NCI-H2227 (cell line): ENCODE results near the gene KRTAP1-4.
"Not testable (repeated sequence)": the region's sequence is repeated elsewhere in the genome, so short reads cannot be mapped to it uniquely, and the experiment has no call there.

Experiments
- DNase-seq: peaks from one replicate; lab custom pipeline; 2025; ENCODE audit not compliant: unreplicated experiment; lab: John Stamatoyannopoulos, UW

The KRTAP1-4 gene

GRCh38 chr17:41008811-41009210, 21.2 kb downstream of the KRTAP1-4 start, which contains the start of gene KRTAP3-1:
Gene KRTAP3-1, minus strand, starts transcription at chr17:41009128. Its CDS starts 54 bp downstream, at chr17:41009074.
- DNase-seq: no peak

DNA sequence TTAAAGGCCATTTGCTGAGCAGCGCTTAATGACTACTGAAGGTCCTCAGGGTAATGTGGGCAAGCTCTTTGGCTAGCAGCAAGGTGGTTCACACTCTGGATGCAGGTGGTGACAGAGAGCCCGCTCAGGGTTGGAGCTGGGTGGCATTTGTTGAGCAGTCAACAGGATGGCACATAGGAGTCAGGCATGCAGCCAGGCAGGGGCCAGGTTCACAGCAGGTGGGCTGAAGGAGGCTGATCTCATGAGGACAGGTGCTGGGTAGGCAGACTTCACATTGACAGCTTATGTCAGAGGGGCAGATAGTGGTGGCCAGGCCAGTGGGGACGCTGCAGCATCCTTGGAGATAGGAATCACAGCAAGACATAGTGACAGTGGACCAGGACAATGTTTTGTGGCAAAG, 25.6 kb downstream of the KRTAP1-4 start:
- no peak for DNase-seq

- DNase-seq: no peak
Measured at GRCh38 chr17:41003926-41004325, 26.1 kb downstream of the KRTAP1-4 start.

GRCh38 chr17:41002814-41003213, 27.2 kb downstream of the KRTAP1-4 start:
- no peak for DNase-seq

DNA sequence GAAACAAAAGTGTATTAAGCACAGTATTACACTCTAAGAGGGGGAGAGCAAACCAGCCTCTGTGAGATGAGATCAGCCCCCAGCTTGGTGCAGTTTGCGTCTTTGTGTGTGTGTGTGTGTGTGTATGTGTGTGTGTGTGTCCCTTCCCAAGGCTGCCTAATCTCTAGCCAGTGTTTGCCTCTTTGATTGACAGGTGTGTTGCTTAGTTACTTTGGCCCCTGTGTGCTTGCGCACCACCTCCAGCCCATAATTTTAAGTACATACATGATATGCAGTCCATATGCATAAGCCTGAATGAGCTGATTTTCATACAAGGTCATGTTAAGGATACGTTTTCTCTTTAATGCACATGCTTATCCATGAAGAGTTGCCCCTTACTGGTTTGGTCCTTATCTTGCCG, 28.2 kb downstream of the KRTAP1-4 start:
- no peak for DNase-seq

- not testable (repeated sequence) for DNase-seq
Measured at GRCh38 chr17:40999563-40999962, 30.4 kb downstream of the KRTAP1-4 start, which contains the start of gene KRTAP3-2. Gene KRTAP3-2, minus strand, starts transcription at chr17:40999906. Its CDS starts 53 bp downstream, at chr17:40999853.

DNA sequence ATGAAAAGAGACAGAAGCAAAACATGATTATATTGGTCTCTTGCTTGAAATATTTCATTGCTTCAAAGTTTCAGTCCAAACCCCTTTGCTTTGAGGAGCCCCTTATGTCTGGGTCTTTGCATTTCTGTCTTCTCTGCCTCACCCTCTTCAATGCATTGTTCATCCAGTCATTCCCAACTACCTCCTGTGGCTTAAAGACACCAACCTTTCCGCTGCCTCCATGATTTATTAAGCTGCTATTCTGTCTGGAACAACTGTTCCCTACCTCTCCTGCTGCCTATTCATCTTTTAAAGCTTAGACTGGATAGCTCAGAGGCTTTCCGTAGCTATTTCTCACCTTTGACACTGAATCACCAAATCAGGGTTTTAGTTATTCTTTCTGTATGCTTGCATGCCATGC, 32.6 kb downstream of the KRTAP1-4 start:
- DNase-seq: peak; percentile 35

- DNase-seq: no peak
Measured at GRCh38 chr17:40996829-40997228, 33.2 kb downstream of the KRTAP1-4 start.

DNA sequence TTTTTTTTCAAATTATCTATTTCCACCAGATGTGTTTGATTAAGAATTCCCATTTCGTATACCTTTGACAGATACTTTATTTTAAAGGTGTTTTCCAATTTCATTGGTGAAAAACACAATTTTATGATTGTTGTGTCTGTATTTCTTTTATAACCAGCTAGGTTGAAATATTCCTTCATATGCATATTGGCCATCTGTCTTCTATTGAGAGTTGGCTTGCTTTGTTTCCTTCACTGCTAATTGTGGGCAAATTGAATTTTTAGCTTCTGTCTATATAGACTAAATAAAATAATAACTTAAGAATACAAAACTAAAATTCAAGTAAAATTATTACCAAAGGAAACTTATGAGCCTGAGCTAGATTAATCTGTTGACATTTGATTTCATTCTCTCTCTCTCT, 34.9 kb downstream of the KRTAP1-4 start:
- no peak for DNase-seq

GRCh38 chr17:40993839-40994238, 36.2 kb downstream of the KRTAP1-4 start, which contains the start of gene KRTAP3-3:
Gene KRTAP3-3, minus strand, starts transcription at chr17:40994164. Its CDS starts 67 bp downstream, at chr17:40994097.
- DNase-seq: no peak

DNA sequence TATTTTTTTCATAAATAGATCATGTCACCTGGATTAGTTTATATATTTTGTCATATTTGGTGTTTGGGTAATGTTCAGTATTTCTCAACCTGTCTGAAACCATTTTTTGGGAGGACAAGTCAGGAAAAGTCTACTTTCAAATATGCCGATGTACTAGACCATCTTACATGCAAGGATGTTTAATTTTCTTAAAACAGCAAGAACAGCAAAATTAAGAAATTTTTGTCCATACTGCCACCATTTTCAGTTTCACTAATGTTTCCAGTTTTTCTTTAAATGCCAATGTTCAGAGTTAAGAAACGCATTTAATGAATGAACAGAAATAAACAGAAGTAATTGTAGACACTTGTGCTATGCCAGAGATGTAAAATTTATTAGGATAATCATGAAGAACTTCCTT, 36.9 kb downstream of the KRTAP1-4 start:
- DNase-seq: no peak

GRCh38 chr17:40992666-40993065, 37.3 kb downstream of the KRTAP1-4 start:
- DNase-seq: no peak

DNA sequence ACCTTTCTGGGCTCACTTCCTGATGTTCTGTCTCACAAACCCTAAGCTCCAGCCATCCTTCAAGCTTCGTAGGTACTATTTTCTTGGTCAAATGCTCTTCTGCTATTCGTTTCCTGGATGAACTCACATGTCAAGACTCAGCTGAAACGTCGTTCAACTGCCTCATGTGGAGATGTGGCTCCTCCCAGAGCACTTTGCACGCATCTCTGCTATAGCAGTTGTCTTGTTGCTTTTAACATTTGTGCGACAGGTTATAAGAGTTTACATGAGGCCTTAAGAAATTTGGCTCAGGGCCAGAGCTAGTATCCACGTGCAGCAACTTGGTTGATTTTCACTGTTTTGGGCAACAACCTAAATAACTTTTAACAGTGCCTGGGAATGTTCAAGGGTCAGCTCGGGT, 43.1 kb downstream of the KRTAP1-4 start:
- DNase-seq: no peak

DNA sequence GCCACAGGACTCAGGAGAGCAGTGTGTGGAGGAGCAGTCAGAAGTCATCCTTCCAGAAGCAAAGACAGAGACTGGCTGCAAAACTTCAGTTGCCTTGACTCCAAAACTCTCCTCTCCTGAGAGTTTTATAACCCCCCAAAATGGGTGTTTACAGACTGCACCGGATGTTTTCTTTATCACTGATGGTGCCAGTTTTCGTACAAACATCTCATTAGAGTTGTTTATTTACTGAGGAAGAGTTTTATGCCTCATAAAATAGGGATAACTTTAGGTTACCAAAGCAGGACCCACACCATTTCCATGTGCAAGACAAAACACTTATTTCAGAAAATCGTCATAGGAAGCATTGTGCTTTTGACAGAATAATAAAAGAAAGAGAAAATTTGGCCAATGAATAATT, 45.8 kb downstream of the KRTAP1-4 start, which contains the start of gene KRT40:
Gene KRT40 (minus strand): TSS at position 101 of the 400 bp plus-strand sequence. CDS start 53 bp downstream, at position 48.
- DNase-seq: no peak

GRCh38 chr17:40981115-40981514, 48.9 kb downstream of the KRTAP1-4 start:
- no peak for DNase-seq

DNA sequence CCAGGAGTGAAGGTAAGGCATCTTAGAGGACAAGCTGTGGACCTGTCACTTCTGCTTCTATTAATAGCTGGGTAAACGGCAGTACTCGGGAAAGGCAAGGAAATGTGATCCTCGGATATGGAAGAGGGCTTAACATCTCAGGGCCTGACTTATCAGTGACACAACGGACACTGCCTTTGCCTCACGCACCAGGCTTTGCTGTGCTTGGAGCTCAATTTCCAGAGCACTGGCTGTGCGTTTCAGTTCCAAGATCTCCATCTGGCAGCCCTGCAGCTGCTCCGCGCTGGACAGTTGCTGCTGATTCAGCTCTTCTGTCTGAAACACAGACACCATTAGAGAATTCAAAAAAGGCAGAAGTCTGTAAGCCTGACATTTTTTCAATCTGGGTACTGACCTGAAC, 49.4 kb downstream of the KRTAP1-4 start:
- DNase-seq: peak; percentile 19

DNA sequence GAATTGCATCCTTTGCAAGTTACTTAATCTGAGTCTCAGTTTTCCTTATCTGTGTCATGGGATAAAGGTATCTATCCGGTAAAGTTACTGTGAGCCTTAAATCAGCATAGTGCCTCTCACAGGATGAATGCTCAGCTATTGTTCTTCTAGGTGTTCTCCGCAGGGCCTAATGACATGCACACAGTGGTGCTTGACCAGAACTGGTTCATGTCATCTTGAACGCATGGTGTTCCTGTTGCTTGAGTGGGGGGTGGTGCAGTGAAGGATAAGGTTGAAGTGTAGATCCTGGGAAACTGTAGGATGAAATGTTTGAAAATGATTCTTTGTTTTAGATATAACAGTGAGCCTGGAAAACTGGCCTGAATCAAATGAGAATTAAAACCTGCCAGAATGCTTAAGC, 49.9 kb downstream of the KRTAP1-4 start:
- no peak for DNase-seq
